Measurements from ENCODE around the gene TSSK3. TPM values are rescaled to one million over a fixed set of nuclear protein-coding genes. Genes with fewer than 3 reads are reported as not detected.

TSSK3 gene
- total and polyA plus RNA-seq, 4 donors = 0.37 to 1.4 (median 0.74) TPM

DNA sequence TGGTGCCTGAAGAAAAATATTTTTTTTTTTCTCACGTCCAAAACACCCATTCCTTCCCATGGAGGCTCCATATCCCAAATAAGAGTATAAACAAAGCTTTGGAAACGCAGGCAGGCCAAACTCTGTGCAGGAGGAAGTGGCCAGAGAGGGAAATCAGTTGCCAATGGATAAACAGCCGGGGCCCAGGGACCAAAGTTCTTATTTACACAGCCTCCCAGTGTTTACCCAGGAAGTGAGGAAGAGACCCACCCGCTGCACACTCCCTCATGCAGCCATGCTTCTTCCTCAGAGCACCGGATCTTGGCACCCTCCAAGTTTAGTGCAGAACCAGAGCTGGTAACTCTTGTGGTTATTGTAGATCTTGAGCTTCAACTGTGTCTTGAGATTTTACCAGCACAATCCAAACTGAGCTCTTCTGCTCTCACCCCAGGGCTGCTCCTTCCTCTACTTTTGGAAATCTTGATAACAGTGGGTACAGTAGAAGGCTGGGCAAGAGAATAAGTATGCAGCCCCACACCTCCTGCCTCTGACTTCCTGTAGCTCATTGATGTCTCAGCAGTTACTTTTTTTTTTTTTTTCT is 40.5 kb upstream of the TSSK3 start:
- 31 to 56% methylated on average over 5 of the region's 5 CpGs for WGBS, 2 donors
- Histone ChIP-seq H3K36me3 (ENCODE audit: control insufficient read depth in 4 of 4, insufficient read depth in 4 of 4, low read length in 4 of 4) (peaks cover 8 to 28% (median 21%) of the 10 kb centered on the region in 4 donors), H3K4me1 (ENCODE audit: control insufficient read depth in 5 of 5, insufficient read depth in 5 of 5, low read length in 5 of 5) (peaks cover 0 to 5% (median 0%) of the 10 kb centered on the region in 5 donors), H3K27me3 (ENCODE audit: control insufficient read depth in 3 of 3, insufficient read depth in 3 of 3, low read length in 2 of 3) (no peaks in the 10 kb centered on the region), H3K4me3 (no peak overlapping the region), H3K9ac (ENCODE audit: insufficient read depth in 1 of 2, low read length in 2 of 2) (no peak overlapping the region), H3K27ac (ENCODE audit: low read depth in 1 of 2, low read length in 1 of 2) (no peak overlapping the region), H3K9me3 (ENCODE audit: control insufficient read depth in 4 of 4, insufficient read depth in 3 of 4, low read length in 3 of 4) (no peaks in the 10 kb centered on the region)
- ATAC-seq (ENCODE audit: insufficient read depth, low FRiP score) (no peak), DNase-seq (no peak)
- TF ChIP-seq, protein P1, sequence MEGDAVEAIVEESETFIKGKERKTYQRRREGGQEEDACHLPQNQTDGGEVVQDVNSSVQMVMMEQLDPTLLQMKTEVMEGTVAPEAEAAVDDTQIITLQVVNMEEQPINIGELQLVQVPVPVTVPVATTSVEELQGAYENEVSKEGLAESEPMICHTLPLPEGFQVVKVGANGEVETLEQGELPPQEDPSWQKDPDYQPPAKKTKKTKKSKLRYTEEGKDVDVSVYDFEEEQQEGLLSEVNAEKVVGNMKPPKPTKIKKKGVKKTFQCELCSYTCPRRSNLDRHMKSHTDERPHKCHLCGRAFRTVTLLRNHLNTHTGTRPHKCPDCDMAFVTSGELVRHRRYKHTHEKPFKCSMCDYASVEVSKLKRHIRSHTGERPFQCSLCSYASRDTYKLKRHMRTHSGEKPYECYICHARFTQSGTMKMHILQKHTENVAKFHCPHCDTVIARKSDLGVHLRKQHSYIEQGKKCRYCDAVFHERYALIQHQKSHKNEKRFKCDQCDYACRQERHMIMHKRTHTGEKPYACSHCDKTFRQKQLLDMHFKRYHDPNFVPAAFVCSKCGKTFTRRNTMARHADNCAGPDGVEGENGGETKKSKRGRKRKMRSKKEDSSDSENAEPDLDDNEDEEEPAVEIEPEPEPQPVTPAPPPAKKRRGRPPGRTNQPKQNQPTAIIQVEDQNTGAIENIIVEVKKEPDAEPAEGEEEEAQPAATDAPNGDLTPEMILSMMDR (IDR thresholded peaks at IDR 0.05; ENCODE audit: control extremely low read depth, extremely low read depth) = no peak

DNA sequence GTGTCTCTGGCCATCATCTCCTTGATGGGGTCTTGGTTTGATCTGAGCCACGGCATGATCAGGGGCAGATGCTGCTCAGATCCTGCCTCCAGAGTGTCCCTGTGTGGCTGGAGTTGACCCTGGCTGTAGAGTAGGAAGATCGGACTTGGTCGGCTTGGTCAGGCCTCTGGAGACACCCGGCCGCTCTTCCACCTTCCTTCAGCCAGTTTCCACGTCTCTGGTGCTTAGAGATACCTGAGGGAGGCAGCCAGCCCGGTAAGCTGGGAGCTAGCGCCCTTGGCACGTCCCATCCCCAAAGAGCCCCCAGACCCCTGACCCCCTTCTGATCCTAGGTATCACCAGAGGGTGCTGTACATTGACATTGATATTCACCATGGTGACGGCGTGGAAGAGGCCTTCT is 35.1 kb upstream of the TSSK3 start:
- ATAC-seq (ENCODE audit: insufficient read depth, low FRiP score) (no peak), DNase-seq (no peak)
- TF ChIP-seq, protein P1 (IDR thresholded peaks at IDR 0.05; ENCODE audit: control extremely low read depth, extremely low read depth) = no peak
- H3K27me3 ChIP-seq (ENCODE audit: control insufficient read depth in 3 of 3, insufficient read depth in 3 of 3, low read length in 2 of 3) = no peaks in the 10 kb centered on the region
- peaks cover 0 to 1% (median 0%) of the 10 kb centered on the region in 5 donors for H3K4me1 ChIP-seq (ENCODE audit: control insufficient read depth in 5 of 5, insufficient read depth in 5 of 5, low read length in 5 of 5)
- no peak overlapping the region for H3K27ac ChIP-seq (ENCODE audit: low read depth in 1 of 2, low read length in 1 of 2)
- no peak overlapping the region for H3K4me3 ChIP-seq
- WGBS, 2 donors = 95 to 96% methylated on average over 11 of the region's 11 CpGs
- H3K9ac ChIP-seq (ENCODE audit: insufficient read depth in 1 of 2, low read length in 2 of 2) = no peak overlapping the region
- H3K9me3 ChIP-seq (ENCODE audit: control insufficient read depth in 4 of 4, insufficient read depth in 3 of 4, low read length in 3 of 4) = no peaks in the 10 kb centered on the region
- peaks cover 23 to 55% (median 41%) of the 10 kb centered on the region in 4 donors for H3K36me3 ChIP-seq (ENCODE audit: control insufficient read depth in 4 of 4, insufficient read depth in 4 of 4, low read length in 4 of 4)

DNA sequence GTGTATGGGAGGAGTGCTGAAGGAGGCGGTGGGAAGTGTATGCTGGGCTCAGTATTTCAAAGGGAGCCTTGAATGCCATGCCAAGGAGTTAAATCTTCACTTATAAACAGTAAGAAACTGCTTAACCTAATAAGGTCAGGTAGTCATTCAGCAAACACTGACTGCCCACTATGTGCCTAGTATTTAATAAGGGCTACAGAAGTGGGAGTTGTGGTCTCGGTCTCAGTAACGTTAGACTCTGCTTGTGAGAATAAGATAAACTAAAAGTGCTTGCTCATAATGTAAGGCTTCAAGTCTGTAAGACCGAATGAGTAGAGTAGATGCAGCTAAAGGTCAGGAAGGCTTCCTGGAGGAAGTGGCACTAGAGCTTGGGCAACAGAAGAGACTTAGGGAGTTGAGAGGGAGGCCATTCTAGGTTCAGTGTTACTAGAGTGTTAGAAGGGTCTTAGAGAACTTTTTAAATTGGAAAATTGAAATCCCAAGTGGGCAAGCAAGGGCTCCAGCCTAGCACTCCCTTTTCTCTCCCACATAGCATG is 32.3 kb upstream of the TSSK3 start:
- Histone ChIP-seq H3K9me3 (ENCODE audit: control insufficient read depth in 4 of 4, insufficient read depth in 3 of 4, low read length in 3 of 4) (no peaks in the 10 kb centered on the region), H3K27ac (ENCODE audit: low read depth in 1 of 2, low read length in 1 of 2) (no peak overlapping the region), H3K4me1 (ENCODE audit: control insufficient read depth in 5 of 5, insufficient read depth in 5 of 5, low read length in 5 of 5) (peaks cover 0 to 18% (median 6%) of the 10 kb centered on the region in 5 donors), H3K27me3 (ENCODE audit: control insufficient read depth in 3 of 3, insufficient read depth in 3 of 3, low read length in 2 of 3) (no peaks in the 10 kb centered on the region), H3K4me3 (no peak overlapping the region), H3K36me3 (ENCODE audit: control insufficient read depth in 4 of 4, insufficient read depth in 4 of 4, low read length in 4 of 4) (peaks cover 36 to 52% (median 43%) of the 10 kb centered on the region in 4 donors), H3K9ac (ENCODE audit: insufficient read depth in 1 of 2, low read length in 2 of 2) (no peak overlapping the region)
- TF ChIP-seq, protein P1 (IDR thresholded peaks at IDR 0.05; ENCODE audit: control extremely low read depth, extremely low read depth) = no peak
- 90 to 95% methylated on average over 4 of the region's 4 CpGs for WGBS, 2 donors
- no peak for DNase-seq
- no peak for ATAC-seq (ENCODE audit: insufficient read depth, low FRiP score)
